NAMALWA (cell line): ENCODE data around the gene SUGCT.
A peak's percentile ranks its signal among the peaks of the same experiment; 100 is the strongest.

Experiments used
- DNase-seq: peaks from one replicate; pipeline ENCODE4 v3.0.0-alpha.2; 2015; ENCODE audit warnings: low spot score

The SUGCT gene

DNA sequence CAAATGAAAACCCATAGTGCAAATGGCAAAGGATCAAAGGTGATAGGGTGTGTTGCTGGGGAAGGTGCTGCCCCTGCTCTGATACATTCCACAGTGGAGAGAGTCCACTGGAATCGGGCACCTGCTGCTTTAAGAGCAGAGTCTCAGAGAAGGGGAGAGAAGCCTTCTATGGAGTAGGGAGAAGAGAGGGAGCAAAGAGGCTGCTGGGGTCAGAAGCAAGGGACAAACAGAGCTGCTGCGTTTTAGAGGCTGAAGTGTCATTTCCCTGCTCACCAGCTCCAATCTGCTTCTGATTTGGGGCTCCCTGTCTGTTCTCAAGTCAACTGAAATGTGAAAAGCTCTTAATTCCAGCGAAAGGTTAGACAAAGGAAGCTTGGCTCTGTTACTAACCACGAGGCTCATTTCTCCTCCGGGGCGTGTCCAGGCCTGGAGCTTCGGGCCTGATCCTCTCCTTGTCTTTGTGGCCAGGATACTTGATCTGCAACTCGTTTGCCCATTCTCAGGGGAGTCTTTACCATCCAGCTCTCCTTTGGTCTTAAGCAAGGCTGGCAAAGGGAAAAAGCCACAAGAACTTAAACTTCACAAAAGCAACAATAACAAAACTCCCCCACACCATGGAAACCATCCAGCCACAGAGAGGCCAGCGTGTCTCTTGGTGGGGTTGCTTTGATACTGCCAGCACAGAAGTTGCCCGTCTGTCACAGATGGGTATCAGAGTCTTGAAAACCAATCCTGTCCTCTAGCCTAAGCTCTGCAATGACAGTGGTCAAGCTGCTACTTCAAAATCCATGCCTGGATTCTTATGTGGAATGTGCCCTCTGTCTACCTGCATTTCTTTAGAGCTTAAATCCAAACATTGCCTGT lies 692.6 kb downstream of the SUGCT start:
- DNase-seq: no peak

DNA sequence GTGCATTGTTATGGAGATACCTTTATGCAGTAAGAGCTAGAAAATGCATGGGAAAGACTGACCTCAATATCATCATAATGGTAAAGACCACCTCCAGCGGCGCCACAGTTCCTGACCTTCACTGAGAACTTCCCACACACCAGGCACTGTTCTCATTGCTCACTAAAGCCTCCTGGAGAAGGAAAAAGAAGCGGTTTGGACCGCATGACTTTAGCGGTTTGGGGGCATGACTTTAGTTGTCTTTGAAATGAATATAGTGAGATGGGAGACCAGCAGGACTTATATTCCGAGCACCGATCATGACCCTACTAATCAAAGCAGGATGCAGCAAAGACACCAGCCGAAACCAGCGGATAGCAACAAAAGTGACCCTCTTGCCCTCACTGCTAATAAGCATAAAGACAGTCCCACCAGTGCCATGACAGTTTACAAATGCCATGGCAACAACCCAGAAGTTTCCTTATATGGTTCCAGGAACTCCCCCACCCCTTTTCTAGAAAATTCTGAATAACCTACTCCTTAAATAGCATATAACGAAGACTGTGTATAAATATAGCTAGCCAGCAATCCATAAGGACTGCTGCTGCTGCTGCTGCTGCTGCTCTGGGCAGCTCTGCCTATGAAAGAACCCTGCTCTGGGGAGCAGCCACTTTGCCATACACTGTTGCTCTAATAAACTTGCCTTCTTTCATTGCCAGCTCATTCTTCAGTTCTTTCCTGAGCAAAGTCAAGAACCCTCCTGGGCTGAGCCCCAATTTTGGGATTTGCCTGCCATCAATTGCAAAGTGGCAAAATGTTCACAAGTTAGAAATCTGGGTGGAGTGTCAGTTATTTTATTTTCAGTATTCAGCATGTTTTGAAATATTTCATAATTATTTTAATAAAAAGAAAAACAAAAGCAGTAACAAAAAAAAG lies 694.1 kb downstream of the SUGCT start:
- DNase-seq: no peak

DNA sequence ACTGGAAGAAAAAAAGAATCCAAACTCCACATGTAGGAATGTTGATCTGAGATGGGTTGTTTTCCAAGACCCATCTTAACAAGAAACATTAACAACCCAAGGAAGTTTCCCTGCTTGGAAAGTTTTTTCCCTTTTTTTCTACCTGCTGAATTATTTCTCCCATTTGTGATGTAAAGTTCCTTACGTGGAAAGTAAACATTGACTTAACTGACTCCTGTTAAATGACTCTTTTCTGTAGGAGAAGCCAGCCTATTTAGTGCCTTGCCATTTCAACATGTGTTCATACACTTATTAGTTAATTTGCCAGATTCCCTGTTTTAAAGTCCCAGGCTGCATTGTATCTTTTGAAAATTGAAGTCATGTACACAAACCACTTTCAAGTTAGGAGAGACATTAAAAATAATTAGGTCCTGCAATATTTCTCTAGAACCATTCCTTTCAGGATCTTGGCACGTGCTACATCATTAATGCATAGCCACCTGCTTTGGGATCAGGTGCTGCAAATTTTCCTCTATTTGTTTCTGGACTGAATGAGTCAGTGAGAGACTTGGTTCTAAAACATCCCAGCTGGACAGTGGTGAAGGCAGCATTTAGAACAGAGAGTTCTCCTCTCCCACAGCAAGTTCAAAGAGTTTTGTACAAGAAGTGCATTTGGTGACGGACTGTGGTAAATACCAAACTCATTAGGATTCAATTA lies 698.5 kb downstream of the SUGCT start:
- no peak for DNase-seq

DNA sequence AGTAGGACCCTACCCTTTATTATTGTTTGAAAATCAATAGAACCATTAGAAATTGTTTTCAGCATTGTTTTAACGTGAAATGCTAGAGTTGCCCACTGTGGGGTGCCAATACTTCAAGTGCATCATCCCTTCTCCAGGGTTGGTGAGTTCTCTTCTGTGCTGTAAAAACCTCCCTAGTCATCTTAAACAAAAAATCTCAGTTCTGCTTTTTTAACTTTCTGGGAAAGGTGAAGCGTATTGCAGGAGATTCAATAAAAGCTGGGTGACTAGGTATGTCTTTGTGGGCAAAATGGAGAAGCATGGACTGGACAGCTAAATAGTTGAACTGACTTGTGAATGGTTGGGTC lies 699.1 kb downstream of the SUGCT start:
- peak; percentile 51 for DNase-seq

DNA sequence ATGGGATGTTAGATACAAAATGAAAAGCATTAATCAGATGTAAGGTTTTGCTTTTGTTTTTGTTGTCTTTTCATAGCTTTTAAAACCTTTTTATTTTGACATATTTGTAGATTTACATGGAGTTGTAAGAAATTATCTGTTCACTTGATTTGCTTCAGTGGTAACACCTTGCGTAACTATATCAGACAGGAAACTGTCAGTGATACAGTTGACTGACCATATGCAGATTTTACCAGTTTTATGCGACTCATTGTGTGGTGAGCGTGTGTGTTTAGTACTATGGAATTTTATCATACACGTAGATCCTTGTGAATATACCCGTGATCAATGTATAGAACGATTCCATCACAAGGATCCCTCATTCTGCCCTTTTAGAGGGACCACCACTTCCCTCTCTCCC lies 701.4 kb downstream of the SUGCT start:
- peak; percentile 67 for DNase-seq

DNA sequence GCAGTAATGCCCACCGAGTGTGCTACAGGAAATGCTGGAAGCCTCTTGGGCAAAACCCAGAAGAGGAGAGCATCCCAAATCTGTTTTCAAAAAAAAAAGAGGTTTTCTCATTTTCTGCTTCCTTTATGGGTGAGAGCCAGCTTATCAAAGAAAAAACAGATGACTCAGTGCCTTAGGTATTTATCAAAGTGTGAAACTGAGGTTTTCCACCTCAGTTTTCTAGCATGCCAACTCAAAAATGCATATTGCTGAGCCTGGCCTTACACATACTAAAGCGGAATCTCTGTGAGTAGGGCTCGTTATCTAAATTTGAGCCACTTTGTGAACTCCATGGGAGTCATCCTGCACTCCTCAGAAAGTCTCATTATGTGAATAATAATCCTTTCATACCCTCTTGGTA lies 705.1 kb downstream of the SUGCT start:
- DNase-seq: no peak

DNA sequence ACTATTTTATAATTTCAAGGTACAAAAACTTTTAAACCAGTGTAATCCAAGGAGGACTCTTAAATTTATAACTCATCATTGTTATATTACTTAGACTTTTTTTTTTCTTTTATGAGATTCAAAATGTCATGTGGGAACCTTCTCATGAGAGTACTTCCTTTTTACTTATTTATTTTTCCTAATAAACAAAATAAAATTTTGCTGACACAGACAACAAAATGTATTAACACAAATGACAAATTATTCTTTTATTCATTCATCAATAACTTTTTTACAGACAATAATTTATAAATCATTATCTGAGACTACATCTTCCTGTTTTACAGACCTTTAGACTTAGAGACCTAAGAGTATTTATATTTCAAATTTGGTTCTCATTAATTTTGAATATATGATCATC lies 706.2 kb downstream of the SUGCT start:
- DNase-seq: no peak

DNA sequence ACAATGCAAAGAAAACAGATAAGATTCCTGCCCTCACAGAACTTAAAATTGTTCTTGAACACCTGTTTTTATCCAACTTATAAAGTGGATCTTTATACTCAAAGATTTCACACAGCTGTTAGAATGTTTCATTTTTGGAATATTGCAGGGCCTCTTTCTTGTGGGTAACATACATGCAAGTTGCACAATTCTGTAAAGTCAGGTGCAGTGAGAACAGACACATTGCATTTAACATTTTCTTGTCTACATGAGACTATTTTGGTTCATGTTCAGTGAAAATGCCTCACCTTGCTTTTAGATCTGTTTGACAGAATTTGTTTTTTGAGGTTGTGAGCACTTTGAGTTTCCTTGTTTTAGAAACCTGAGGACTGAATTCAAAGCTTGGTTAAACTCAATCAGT lies 707.8 kb downstream of the SUGCT start:
- DNase-seq: no peak

DNA sequence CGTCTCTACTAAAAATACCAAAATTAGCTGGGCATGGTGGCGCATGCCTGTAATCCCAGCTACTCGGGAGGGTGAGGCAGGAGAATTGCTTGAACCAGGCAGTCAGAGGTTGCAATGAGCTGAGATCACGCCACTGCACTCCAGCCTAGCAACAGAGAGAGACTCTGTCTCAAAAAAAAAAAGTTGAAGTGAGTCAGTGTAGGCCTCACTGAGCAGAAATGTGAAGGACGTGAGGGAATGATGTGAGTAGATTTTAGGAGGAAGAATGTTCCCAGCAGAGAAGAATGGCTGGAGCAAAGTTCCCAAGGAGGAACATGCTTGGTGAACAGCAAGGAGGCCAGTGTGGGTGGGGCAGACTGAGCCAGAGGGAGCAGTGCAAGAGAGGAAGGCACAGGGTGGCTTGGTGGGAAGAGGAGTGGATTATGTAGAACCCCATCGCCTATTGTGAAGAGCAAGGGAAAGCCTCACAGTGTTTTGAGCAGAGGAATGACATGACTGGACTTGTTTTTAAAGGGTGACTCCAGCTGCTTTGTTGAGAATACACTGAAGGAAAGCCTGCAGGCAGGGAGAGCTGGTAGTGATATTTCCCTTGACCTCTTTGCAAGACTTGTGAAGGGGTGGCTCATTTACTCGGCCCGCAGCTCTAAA lies 708.7 kb downstream of the SUGCT start:
- DNase-seq: no peak

DNA sequence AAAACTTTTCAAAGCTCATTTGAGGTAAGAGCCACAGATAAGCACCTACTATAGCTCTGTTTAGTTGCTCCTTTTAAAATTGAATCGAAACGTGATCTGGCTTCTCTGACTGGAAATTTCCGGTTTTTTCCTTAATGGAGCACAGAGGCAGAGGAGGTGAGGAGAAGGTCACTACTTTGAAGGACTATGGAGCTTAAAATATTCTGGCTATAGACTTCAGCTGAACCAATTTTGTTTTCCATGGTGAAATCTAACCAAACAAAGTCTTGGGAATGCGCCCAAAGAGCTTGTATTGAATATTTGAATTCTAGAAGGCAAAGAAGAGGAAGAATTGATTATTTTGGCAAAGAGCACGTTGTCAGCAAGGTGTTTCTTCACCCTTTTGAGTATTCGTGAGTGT lies 711.1 kb downstream of the SUGCT start:
- no peak for DNase-seq

DNA sequence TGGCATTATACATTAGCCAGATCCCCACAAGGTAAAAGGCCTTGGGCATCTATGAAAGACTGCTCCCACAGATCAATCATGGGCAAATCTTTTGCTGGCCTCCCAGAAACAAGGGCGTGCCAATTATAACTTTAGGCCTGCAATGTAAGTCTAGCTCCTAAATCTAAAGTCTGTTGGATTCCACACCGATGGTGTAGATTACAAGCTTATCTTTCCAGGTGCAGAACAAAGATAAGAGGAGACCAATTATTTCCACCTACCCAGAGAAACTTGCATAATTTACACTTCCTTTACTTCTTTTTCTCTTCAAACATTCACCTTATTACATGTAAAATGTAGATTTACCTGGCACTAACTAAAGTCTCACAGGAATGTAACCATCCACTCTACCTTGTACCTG lies 713.1 kb downstream of the SUGCT start:
- no peak for DNase-seq

DNA sequence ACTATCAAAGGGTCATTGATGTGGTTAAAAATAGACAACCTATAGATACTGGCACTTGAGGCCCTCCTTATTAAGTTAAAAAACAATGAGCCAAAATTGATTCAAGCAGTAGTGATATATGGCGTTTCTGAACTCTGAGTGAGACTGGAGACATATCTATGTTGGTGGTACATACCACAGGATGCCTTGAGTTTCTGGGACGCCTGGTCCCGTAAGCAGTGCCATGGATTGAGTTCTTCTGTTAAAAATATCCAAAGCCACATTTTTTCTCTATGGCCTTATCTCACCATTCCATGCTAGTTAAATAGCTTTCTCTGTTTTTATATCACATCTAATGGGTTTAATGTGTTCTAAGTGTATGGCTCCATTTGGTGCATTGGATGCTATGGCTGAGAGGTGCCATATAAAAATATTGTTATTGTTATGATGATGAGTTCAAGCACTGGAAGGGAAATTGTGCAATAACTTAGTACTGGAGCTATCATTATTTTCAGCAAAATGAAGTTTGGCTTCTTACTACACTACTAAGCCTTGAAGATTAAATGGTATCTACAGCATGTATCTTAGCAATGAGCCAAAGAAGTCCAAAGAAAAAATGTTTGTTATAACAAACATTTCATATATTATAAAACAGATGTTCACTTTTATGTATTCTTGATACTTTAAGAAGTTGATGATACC lies 713.9 kb downstream of the SUGCT start:
- no peak for DNase-seq

DNA sequence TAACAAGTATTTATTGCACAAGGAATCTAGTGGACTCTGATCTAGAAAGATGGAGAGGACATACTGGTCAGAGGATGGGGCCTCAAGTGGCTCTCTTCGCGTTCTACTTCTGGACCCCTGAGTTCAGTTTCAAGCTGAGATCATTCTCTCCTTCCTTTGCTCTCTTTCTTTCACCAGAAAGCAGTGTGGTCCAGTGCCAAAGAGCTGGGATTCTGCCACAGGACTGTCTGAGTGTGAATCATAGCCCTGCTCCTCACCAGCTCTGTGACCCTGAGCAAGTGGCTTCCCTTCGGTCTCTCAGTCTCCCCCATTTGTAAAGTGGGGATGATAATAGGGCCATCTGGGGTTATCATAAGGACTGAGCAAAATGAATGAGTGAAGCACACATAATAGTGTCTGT lies 715.2 kb downstream of the SUGCT start:
- no peak for DNase-seq

DNA sequence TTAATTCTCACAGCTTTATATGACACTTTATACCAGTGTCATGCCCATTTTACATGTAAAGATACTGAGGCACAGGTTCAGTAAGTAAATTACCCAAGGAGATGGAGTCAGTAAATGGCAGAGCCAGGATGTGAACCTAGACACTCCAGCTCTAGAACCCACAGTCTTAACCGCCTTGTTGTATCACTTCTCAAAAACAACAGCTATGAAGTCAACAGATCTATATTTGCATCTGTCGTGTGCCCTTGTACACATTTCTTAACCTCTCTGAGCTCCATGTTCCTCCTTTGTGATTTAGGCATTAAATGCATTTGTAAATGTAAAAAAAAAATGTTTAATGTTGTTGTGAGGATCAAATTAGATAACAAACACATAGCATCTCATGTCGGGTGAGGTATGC lies 716.2 kb downstream of the SUGCT start:
- DNase-seq: no peak

DNA sequence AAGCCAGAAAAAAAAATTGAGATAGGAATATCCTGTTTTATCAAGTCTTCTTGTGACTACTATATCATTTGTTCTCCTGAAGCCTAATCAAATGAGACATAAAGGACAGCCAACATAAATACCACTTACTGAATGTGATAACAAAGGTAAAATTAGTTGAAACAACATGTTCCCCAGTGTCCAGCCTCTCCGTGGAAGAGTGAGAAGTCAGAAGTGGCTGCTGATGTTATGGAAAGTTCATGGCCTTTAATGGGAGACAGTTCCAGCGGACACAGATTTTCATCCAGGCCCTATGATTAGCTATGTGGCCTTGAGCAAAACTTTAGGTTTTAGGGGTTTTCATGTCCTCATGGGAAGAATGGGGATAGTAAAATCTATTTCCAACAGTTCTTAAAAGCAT lies 724.3 kb downstream of the SUGCT start:
- no peak for DNase-seq

DNA sequence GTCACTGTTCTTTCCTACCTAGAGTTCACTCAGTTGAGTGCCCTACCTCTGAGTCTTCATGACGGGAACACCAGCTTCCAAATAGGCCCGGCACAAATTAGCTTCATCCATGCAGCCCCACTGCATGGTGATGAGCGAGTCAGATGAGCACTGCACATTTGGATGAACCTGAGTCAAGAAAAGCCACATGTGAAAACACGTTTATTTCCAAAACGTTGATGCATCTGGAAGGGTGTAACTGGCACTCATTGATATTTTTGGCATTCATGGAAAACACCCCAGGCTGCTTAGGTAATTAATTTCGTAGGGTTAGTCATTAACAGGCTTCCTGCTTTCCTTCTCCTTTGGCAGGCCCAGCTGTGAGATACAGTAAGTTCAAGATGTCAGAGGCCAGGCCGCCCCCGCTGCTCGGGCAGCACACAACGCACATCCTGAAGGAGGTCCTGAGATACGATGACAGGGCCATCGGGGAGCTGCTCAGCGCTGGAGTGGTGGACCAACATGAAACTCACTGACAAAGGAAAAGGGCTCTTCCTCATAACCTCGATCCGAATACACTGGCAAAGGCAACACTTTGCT lies 725.2 kb downstream of the SUGCT start:
- no peak for DNase-seq

DNA sequence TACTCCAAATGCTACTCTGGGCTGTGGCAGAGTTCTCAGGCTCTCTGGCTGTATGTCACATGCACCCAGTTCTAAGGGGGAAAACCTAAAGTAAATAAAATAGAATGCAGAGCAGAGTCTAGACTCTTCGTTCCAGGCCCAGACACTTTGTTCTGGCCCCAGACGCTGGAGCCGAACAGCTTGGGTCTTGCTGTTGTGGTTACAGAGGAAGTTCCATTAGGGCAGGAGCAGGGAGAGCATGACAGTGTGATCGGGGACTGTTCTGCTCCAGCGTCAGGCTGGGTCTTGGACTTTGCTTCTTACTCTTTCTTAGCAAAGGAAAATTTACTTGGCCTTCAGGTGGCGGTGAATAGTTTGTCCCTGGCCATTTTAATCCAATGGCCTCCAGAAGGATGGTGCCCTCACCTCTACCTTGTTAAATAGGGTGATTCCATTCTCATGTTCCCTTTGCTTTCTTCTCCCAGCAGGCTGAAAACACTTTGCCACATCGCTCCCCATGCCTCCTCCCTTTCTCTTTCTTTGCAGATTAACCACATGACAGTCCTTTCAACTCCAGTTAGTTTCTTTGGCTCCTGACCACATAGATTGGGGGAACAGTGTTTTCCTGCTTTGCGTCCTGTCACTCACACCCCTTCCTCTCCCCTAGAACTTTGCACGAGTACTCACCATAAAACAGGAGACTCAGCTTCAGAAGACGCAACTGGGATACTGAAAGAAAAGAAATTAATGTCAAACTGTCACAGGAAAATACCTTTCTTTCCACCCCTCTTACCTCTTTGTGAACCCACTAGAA lies 730.8 kb downstream of the SUGCT start:
- no peak for DNase-seq

DNA sequence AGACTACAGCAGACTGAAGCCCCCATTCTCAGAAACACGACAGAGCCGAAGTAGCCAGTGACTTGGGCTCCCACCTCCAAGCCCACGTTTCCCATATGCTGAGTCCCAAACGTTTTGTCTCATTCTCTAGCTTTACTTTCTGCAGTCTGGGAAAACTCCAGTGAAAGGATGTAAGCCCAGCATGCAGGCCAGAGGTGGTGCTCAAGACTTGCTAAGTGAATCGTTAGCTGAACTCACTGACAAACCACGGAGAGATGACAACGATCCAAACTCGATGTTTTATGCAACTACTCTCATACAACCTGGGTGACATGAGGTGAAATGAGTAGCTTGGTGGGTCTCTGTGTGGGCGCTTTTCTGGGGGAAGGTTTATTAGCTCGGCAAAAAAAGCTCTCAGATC lies 731.8 kb downstream of the SUGCT start:
- no peak for DNase-seq

DNA sequence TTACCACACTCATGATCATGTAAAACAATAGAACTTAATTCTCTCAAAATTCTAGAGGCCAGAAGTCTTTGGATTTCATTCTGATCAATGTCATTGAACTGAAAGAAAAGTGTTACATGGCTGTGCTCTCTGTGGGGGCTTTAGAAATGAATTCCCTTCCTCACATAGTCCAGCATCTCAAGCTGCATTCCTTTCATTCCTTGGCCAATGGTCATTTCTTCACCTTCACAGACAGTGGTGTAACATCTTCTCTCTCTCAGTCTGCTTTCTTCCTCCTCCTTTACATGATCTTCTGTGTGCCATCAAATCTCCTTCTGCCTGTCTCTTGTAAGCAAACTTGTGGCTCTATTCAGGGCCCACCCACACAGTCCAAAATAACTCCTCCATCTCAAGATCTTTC lies 735.3 kb downstream of the SUGCT start:
- no peak for DNase-seq

DNA sequence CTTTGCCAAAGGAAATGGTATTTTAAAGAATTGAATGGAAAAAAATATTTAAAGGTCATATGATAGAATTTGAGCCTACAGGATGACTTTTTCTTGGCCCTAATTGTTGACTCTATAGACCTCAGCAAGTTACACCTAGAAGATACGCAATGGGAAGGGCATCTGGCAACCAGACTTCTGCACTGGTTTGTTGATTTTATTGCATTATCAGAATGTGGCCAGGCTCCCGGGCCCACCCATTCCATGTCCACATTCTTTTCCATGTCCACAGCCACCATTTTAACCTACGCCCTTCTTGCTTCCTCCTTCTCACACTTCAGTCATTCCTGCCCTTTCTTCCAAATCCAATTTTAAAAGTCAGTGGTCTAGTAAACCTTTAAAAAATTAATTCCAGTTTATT lies 738.4 kb downstream of the SUGCT start:
- DNase-seq: no peak
